Activated gamma-delta T cell treated with anti-CD3 and anti-CD28 coated beads, Interleukin-2, amount 50 U/mL, for 16 hours (primary cell): Measurements from ENCODE around the gene COPS3.
A peak's percentile ranks its signal among the peaks of the same experiment; 100 is the strongest.
"Not testable (repeated sequence)": the region's sequence is repeated elsewhere in the genome, so short reads cannot be mapped to it uniquely, and the experiment has no call there.

Experiments
- DNase-seq: peaks from one replicate; pipeline ENCODE4 v3.0.0-alpha.2; 2020; ENCODE audit warnings: low read depth

Gene COPS3

DNA sequence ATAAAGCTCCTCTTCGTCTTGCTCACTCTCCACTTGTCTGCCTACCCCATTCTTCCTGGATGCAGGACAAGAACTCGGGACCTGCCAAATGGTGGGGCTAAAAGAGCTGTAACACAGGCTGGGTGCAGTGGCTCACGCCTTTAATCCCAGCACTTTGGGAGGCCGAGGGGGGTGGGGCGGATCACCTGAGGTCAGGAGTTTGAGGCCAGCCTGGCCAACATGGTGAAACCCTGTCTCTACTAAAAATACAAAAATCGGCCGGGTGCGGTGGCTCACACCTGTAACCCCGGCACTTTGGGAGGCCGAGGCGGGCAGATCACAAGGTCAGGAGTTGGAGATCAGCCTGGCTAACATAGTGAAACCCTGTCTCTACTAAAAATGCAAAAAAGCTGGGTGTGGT lies 20.6 kb upstream of the COPS3 start:
- not testable (repeated sequence) for DNase-seq

DNA sequence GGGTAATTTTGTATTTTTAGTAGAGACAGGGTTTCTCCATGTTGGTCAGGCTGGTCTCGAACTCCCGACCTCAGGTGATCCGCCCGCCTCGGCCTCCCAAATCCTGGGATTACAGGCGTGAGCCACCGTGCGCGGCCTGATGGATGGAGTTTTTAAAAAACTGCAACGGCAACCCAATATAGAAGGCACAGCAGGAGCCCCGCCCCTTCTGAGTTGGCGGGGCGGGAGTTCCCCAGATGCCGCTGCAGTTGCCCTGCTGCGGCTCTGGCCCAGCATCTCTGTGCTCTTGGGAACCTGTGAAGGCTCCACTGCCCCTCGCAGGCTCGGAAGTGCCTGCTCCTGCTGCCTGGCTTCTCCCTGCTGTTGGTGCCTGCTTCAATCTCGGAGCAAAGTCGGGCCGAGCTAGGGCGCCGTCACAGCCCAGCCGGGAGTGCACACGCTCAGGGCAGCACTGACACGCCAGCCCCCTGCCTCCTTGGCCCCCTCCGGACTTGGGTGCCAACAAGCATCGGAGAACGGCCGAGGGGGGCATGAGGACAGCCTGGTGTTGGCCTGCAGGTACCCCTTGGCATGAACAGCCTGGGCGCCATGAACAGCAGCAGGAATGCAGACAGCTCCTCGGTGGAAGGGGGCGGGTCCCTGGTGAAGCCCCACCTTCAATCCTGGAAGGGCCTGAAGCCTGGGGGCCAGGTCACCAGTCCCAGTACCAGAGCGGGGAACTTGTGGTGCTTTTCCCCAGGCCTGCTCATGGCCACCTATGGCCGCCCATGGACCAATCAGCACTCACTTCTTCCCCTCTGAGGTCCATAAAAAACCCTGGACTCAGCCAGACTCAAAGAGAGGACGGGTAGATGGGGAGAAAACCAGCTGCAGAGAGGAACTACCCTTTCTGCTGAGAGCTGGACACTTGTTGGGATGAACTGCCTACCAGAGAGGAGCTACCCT lies 19.9 kb upstream of the COPS3 start:
- peak; percentile 33 for DNase-seq

DNA sequence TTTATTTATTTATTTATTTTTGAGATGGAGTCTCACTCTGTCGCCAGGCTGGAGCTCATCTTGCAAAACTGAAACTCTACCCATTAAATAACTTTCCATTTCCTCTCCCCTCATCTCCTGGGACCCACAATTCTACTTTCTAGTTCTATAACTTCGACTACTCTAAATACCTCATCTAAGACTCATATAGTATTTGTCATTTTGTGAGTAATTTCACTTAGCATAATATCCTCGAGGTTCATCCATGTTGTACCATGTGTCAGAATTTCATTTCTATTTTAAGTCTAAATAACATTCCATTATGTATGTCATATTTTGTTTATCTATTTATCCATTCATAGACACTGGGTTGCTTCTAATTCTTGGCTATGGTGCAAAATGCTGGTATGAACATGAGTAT lies 17.1 kb upstream of the COPS3 start:
- DNase-seq: no peak

DNA sequence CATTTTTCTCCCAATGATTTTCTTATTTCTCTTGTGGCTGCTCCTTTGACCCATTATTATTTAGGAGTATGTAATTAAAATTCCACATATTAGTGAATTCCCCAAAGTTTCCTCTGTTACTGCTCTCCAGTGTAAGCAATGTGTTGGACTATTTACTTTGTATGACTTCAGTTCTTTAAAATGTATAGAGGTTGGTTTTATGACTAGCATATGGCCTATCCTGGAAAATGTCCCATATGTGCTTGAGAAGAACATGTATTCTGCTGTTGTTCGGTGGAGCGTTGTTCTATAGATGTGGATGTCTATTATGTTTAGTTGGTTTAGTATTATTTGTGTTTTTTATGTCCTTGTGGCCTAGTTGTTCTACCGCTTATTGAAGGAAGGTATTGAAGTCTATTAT lies 16.2 kb upstream of the COPS3 start:
- DNase-seq: no peak

DNA sequence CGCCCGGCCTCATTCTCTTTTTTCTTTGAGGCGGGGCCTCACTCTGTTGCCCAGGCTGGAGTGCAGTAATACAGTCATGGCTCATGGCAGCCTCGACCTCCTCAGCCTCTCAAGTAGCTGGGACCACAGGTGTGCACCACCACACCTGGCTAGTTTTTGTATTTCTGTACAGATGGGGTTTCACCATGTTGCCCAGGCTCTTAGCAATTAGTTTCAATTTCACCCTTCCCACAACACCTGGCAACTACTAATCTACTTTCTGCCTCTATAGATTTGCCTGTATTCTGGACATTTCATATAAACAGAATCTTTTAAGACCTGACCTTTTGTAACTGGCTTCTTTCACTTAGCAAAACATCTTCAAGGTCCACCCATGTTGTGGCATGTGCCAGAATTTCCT lies 14.1 kb upstream of the COPS3 start:
- DNase-seq: no peak

DNA sequence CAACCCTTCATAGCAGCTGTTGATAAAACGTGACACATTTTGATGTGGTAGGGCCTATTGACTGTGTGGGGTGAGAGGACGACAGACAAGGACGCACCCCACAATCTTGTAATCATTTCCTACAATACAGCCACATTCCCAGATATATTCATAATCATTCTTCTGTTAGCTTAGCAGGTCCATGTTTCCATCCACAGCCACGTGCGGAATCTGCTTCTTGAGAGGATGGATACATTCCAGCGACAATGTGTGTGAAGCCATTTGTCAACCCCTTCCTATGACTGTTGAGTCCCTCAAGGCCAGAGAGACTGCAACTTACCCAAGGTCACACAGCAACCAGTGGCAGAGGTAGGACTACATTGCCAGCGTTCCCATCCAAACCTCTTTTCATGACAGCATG lies 8.7 kb upstream of the COPS3 start:
- DNase-seq: no peak

DNA sequence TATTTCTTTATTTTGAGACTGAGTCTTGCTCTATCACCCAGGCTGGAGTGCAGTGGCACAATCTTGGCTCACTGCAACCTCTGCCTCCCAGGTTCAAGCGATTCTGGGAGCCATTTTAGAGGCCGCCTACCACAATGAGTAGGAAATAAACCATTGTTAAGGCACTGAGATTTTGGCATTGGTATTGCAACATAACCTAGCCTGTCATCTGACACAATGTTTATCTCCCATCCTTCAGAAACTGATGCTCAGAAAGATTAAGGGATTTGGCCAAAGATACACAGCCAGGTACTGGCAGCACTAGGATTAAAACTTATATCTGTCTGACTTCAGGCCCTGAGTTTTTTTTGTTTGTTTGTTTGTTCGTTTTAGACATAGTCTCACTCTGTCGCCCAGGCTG lies 8.0 kb upstream of the COPS3 start:
- DNase-seq: no peak

DNA sequence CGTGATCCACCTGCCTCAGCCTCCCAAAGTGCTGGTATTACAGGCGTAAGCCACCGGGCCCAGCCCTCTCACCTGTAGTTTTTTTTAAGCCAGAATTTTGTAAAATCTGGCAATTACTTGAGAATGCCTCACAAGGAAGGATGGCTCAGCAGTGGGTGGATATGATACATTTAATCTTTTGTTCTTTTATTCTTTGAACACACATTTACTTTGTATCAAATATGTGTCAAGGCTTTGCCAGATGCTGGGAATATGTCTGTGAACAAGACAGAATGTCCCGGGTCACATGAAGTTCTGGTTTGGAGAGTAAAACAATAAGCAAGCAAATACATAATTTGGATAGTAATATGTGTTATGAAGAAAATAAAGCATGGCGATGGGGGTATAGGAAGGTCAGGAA lies 4.9 kb upstream of the COPS3 start:
- no peak for DNase-seq

DNA sequence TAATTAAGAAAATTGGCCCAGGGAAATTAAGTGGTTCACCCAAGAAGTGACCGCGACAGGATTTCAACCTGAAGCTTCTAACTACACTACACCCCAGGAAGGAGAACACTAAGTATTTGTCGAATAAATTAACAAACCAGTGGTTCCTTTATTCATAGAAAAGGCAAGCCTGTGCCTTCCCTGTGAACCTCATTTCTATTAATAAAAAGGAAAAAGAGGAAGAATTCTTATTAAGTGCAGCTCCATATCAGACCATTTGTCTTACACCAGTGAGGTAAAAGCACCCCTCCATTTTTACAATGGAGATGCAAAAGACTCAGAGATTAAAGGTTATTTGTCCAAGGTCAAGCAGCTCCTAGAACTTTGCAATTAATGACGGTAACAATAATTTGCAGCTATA lies 1.7 kb downstream of the COPS3 start:
- no peak for DNase-seq

DNA sequence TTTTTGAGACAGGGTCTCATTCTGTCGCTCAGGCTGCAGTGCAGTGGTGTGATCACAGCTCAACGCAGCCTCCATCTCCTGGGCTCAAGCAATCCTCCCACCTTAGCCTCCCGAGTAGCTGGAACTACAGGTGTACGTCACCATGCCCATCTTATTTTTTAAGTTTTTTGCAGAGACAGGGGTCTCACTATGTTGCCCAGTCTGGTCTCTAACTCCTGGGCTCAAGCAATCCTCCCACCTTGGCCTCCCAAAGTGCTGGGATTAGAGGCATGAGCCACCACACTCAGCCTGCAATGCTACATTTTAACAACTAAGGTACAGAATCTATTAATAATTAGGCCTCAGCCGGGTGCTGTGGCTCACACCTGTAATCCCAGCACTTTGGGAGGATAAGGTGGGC lies 3.6 kb downstream of the COPS3 start:
- DNase-seq: not testable (repeated sequence)

DNA sequence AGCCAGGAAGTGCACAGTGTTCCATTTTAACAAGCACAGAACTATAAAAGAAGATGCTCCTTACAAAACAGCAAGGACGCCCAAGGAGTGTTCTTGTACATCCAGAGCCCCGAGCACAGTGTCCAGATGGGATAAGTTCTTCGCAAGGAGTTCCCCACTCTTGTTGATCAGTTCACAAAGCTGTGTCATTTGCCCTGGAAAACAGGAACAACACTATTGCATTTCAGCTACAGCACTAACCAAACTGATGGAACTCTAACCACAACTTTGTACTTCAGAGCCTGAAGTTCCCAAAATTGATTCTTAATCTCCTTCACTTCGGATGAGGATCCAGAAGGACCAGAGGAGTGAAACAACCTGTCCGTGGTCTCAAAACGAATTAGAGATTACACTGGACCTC lies 5.1 kb downstream of the COPS3 start:
- DNase-seq: no peak

DNA sequence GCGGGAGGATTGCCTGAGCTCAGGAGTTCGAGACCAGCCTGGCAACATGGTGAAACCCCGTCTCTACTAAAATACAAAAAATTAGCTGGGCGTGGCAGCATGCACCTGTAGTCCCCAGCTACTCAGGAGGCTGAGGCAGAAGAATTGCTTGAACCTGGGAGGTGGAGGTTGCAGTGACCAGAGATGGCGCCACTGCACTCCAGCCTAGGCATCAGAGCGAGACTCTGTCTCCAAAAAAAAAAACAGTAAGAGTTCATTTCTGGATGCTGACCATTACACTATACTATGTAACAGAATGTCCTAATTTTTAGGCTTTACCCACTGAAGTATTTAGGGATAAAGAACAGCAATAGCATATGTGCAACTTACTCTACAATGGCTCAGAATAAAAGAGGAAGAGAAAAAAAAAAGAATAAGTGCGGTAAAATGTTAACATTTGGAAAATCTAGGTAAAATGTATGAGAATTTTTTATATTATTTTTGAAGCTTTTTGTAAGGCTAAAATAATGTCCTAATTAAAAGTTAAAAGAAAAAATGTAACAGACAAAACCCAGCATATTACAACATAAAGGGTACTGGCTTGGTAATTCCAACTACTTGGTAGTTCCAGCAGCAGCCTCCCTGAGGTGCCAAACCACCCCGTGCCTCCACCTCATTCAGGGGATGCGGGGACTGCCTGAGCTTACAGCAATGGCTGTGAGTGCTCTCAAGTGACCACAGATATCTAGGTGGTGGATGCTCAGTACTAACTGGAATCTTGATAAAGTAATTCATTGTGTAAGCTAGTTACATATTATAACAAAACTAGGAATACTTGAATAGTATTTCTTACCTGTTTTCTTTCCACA lies 10.9 kb downstream of the COPS3 start:
- DNase-seq: no peak

DNA sequence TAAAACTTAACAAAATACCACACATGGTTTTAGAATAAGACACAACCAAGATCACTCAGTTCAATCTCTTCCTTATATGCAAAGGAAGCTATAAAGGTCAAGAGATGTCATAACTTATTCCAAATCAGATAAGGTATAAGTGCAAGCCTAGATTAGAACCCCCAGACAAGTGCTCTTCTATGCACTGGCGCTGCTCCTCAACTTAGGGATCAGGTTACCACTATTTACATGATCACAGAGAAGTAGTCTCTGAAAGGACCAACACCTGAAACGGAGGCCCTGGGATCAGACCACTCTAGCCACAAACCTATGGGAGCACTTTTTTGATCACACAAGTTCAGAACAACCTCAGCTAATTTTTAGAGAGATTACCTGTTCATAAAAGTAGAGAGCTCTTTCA lies 16.6 kb downstream of the COPS3 start:
- DNase-seq: no peak

DNA sequence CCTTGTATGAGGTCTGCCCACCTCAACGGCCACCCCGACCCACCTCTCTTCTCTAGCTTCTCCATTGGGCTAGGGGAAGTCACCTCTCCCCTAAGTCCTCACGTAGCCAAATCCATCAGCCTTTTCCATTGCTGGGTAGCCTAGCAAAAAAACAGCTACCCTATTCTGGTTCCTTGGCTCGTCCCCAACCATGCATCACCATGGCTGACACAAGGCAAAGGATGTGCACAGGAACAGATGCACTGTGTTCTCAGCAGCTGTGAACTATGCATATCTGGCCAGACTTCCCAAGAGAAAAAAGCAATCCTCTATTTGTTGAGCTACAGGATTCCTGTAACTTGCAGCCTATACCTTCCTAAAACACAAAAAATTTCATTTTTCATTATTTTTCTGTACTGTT lies 22.0 kb downstream of the COPS3 start:
- no peak for DNase-seq

DNA sequence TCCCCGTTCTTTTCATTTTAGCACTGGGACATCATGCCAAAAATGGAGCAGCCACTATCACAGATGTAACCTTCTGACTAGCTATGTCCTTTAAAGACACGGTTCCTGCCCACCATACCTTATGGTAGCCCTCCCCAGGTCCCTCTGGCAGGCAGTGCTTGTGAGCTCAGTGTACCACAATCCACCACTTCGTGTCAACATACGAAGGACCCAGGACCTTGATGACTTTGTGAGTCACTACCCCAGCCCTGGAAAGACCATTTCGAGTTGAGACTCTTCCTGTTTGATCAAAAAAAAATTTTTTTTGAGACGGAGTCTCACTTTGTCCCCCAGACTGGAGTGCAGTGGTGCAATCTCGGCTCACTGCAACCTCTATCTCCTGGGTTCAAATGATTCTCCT lies 23.0 kb downstream of the COPS3 start:
- no peak for DNase-seq

DNA sequence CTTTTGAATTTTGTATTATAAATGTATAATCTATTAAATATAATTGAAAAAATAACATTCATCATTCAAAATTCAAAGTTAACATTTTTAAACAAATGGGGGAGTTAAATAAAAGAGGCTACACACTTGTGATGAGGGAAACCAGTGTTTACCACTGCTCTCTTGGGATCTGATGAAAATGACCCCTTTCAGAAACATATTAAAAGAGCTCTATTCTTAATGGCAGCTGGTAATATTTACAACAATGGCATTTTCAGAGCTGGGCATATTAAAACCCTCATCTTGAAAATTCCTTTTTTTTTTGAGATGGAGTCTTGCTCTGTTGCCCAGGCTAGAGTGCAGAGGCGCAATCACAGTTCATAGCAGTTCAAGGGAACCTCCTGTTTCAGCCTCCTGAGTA lies 24.7 kb downstream of the COPS3 start:
- no peak for DNase-seq

DNA sequence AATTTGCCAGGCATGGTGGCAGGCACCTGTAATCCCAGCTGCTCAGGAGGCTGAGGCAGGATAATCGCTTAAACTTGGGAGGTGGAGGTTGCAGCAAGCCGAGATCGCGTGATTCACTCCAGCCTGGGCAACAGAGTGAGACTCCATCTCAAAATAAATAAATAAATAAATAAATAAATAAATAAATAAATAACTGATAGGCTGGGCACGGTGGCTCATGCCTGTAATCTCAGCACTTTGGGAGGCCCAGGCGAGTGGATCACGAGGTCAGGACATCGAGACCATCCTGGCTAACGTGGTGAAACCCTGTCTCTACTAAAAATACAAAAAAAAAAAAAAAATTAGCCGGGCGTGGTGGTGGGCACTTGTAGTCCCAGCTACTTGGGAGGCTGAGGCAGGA lies 25.4 kb downstream of the COPS3 start:
- not testable (repeated sequence) for DNase-seq

DNA sequence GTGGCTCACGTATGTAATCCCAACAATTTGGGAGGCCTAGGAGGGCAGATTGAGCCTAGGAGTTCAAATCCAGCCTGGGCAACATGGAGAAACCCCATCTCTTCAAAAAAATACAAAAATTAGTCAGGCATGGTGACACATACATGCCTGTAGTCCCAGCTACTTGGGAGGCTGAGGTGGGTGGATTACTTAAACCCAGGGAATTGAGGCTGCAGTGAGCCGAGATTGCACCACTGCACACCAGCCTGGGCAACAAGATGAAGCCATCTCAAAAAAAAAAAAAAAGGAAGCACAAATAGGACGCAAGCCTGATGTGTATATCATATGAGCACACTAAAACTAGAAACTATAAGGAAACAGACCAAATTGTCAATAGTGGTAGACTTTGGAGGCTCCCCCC lies 27.0 kb downstream of the COPS3 start:
- DNase-seq: no peak

DNA sequence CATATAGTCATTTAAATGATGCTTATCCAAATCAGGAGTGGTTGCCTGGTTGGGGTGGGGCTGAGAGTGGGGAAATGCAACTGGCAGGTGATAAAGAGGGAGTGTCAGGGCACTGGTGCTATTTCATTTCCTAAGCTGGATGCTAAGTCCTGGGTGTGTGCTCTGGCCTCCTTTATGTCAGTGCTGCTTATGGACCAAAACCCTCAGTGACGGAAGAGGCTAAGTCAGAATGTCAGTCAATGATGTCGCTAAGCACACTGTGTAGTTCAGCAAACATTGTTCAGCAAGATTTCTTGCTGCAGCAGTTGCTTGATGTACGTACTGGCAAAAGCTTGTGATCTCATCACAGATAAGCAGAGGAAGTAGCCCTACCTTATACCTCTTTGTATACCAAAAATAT lies 27.6 kb downstream of the COPS3 start:
- DNase-seq: no peak

DNA sequence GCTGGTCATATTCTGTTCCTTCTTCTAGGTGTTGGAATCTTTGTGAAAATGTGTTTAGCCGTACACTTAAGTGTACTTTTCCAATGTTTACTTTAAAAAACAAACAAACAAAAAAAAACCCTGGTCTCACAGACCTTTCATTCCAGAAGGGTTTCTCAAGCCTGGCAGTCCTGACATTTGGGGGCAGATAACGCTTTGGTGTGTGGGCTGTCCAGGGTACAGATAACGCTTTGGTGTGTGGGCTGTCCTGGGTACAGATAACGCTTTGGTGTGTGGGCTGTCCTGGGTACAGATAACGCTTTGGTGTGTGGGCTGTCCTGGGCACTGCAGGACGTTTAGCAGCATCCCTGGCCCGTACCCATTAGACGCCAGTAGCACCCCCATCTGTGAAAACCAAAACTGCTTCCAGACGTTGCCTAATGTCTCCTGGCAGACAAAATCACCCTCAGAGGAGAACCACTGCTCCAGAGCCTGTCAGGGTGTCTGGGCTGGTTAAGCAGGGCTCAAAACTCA lies 28.8 kb downstream of the COPS3 start:
- no peak for DNase-seq

DNA sequence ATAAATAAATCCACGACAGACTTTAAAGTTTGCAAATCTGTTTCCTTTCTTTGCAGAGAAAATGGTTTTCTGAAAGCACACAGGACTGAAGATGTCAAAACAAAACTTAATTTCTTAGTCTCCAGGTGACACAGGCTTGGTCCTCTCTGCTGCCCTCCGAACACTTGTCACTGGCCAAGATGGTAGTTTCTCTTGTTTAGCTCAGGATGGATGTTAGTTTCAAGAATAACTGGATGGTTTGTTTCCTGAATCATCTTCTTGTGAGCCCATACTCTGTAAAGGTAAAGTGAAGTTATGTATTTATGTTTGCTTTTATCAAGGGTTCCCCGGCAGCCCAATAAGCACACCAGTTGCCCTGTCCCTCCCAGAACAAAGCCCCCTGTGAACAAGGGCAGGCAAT lies 34.2 kb downstream of the COPS3 start:
- no peak for DNase-seq

DNA sequence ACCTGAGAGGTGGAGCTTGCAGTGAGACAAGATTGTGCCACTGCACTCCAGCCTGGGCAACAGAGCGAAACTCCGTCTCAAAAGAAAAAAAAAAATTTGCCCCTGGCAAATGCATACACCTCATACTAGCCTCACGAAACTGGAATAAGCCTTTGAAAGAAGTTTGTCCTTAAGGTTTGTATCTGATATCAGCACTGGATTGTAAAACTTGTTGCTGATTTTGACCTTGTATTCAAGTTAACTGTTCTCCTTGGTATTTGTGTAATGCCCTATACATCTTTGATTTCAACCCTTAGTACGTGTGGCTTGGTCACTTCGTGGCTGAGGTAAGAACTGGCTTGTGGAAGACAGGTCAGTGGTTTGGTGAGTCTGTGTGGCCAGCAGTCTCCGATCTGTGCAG lies 37.9 kb downstream of the COPS3 start:
- DNase-seq: no peak

DNA sequence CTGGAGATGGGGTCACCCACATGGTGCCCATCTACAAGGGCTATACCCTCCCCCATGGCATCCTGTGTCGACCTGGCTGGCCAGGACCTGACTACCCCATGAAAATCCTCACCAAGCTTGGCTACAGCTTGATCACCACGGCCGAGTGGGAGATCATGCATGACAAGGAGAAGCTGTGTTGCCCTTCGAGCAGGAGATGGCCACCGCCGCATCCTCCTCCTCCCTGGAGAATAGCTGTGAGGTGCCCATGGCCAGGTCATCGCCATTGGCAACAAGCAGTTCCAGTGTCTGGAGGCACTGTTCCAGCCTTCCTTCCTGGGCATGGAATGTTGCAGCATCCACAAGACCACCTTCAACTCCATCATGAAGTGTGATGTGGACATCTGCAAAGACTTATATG lies 38.8 kb downstream of the COPS3 start:
- no peak for DNase-seq
